Fibroblast of skin of abdomen (primary cell): ENCODE data around the gene HOXC10.

Experiments used
- DNase-seq: peaks from one replicate; pipeline ENCODE4 v3.0.0-alpha.2; 2013

HOXC10 gene

GRCh38 chr12:54030889-54031471 is 46.0 kb downstream of the HOXC10 start:
- DNase-seq: peak; percentile 91

GRCh38 chr12:54031480-54031879 is 46.5 kb downstream of the HOXC10 start:
- DNase-seq: no peak

DNA sequence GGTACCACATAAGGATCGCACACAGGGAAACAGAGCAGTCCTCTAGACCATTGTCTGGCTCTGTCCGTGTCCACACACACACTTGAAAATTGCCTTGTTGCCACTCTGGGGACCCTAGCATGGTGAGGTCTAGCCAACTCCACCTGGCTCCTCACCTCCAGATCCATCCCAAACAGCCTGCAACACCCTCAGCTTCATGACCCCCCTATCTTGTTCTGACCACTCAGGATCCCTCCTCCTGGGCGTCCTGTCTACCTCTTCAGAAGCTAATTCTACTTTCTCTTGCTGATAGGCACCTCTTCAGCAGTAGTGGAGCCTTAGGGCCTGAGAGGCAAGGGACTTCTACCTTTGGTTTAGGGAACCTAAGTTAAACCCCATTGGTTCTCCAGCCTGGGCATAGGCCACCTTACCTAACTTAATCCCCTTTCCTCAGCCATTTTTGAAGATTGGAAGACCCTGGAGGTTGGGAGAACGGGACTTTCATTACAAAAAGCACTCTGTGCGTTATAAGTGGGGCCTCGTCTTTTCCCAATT is 47.2 kb downstream of the HOXC10 start:
- no peak for DNase-seq

GRCh38 chr12:54032627-54033100 is 47.7 kb downstream of the HOXC10 start, which contains the start of gene HOXC5:
HOXC5 (plus strand) TSS chr12:54033050; CDS start chr12:54033123, 73 bp downstream.
- peak; percentile 94 for DNase-seq

GRCh38 chr12:54033106-54033979 is 48.4 kb downstream of the HOXC10 start:
- DNase-seq: peak; percentile 61

GRCh38 chr12:54033980-54034784 is 49.2 kb downstream of the HOXC10 start:
- DNase-seq: peak; percentile 85

DNA sequence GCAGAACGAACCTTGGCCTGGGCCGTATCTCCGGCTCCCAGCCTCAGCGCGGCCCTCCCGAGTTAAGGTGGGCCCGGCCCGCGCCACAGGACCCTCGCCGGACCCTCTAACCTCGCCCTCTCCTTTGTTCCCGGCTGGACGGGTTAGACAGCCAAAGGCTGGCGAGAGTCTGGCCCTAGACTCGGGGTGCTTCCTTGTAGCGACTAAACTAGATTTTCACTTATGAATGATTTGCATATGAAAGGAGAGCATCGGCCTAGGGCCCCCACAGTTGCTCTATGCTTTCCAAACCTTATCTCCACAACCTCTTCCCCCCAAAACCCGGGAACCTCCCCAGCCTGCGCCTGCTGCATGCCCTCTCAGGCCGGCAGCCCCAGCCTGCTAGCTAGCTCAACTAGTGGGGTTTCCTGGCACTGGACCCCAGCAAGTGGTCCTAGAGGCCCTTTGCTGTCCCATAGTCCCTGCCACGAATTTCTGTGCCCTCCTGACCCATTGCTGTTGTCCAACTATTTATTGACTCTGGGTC is 49.9 kb downstream of the HOXC10 start:
- no peak for DNase-seq

DNA sequence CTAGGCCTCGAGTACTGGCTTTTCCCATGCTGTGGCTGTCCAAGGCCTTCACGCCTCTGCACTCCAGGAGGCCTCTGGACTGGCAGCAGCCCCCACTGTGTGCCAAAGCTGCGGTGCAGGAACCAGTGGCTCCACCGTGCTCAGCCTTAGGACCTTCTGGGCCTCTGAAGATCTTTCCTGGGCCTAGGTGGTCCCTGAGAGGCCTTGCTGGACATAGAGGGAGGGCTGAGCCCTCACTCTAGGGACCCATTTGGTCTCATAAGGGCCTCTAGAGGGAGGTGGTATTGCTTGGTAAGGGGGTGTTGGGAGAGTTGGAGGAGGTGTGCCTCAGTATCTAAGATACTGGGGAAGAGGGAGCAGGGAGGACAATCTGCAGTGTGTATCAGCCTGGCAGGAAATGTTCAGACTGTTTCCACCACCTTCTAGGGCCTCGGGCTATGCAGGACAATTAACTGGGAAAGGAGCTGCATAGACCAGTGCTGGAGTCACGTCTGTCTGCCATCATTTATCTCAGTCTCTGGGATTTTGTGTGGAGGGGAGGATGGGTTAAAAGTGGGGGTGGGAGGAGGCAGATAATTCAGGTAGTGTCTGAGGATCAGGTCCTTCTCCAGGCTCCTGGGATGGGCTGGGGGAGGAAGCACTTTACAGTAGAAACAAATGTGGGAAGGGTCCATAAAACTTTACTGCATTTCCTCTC is 50.8 kb downstream of the HOXC10 start:
- DNase-seq: no peak

DNA sequence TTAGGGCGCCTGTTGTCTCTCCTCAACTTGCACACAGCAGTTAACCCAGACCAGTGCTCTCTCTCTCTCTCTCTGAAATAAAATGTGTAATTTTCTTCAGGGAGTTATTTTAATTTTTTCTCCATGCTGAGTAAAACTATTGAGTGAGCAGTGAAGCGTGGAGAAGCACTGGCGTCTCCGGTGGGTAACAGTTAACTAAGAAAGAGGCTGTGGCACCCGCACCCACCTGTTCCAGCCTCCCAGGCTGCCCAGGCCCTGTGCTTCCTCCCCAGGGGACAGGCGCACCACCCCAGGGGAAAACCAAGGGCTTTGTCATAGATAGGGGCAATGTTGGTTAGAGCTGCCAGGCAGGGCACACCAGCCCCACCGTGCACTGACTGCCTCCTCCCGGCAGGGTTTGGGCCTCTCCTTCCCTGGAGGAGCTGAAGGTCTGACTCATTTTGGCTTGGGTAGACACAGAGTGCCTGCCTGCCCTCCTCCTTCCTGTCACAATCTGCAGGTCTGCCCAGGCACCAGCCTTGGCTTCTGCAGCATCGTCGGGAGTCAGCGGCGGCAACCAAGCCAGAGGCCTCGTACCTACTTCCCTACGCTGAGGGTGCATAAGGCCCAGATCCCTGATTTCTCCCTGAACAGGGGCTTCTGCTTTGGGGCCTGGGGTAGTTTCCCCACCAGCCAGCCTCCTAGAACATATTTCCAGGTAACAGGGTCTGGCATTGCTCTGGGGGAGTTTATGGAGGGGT is 51.8 kb downstream of the HOXC10 start:
- DNase-seq: no peak

DNA sequence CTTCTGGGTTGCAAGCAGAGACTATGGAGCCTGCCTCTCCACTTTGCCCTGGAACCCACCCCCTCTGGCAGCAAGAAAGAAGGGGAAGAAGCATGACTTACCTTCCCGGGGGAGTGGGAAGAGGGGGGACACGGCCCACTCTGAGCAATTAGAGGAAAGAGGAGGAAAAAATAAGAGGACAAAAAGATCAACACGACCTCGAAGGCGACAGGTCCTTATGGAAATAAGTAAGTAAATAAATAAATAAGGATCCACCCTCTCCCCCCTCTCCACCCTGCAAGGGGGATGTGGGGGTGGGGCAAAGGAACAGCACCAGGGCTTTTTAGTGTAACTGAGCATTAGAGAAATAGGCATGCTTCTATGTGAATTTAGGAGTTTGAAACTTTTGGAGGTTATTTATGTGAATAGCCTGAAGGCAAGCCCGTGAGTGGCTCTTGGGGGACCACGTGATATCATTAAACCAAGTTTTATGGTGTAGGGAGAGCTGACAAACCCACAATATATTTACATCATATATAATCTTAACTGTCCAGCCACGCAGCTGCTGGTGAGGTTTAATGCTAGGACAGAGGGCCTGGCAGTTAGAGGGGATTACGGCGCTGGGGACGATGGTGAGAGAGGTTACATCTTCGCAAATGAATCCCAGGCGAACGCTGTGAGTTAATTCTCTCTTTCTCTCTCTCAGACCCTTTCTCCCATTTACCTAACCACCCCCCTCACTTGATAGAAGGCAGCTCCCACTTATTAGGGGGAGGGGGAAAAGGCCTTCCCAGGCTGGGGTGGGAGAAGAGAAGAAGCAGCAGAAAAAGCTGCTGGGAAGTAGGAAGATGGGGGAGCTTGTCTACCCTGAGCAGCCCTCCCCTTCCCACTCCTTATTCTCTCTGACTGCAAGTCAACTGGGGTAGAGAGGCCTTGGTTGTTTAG is 52.7 kb downstream of the HOXC10 start:
- no peak for DNase-seq

DNA sequence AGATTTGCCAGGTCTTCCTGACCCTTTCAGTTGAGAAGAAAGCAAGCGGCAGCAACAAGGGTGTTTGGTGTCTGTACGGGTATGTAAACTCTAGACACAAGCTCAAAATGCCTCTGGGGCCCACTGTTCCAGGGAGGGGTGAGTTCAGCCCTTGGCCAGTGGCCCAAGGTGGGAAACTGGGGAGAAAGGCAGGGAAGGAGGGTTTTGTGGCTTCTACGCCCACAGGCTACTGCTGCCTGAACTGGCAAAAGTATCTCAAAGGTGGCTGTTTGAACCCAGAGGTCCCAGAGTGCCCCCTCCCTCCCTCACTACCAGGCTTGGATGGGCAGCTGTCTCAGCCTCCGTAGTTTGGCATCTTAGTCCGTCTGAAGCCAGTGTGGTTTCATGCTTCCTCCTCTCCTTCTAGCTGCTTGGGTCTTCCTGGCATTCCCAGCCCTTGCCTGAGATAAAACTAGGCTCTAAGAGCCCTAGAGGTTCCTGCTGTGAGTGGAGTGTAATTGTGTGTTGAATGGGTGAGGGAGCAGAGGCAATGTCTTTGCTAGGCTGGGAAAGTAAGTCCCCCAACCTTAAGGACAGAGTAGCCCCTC is 53.4 kb downstream of the HOXC10 start:
- no peak for DNase-seq

GRCh38 chr12:54038871-54039414 is 54.0 kb downstream of the HOXC10 start:
- DNase-seq: no peak

DNA sequence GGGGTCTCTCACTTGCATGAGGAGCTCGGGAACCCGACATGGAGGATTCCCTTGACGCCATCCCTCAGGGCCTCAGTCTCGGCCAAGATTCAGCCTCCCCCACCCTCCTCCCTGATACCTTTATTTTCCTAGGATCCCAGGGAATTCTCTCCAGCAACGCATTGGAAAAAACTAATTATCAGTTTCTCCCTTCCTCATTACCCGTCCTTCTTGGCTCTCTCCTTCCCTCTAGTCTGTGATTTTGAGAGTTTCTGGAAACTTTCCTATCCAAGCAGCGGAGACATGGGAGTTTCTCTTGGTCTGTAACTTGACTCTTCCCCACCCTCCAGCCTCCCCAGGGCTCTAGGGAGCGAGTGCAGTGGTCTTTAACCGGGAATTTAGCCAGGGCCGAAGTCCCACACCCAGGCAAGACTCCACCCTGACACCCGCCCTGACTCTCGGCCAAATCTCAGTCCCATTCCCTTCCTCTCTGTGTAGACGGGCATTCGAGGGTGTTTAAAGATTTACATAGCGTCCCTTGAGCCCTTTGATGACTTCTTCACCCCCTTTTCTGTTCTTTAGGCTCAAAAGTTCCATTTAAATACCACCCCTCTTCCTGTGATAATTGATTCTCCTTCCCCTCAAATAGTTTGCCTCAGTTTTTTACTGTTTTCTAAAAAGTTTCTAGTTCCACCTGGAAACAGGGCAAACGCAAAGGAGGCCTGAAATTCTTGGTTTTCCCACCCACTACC is 54.6 kb downstream of the HOXC10 start:
- no peak for DNase-seq
